Naive thymus-derived CD8-positive, alpha-beta T cell (primary cell): ENCODE measurements around the gene SSH3. TPM values are rescaled to one million over a fixed set of nuclear protein-coding genes. Genes with fewer than 3 reads are reported as not detected.

ENCODE experiments used
- ATAC-seq, 2 donors: fragments of 150-1000 bp; cut with Tn5 transposase in 1 of 2; sonication (Bioruptor Pico), chemical (Tn5 transposase) in 1 of 2; 1 replicate in 1 of 2; 2 replicates in 1 of 2; pipeline ENCODE4 v1.10.0; 2021; ENCODE audit warnings: mild to moderate bottlenecking in 2 of 2, moderate library complexity in 2 of 2
- POLR2A ChIA-PET: fragments of 350-600 bp; sonication (Branson Sonifier 250); formaldehyde crosslinking; loops from one replicate; lab custom pipeline; 2021; ENCODE audit warnings: antibody characterized with exemption; lab: Charles Lee
- DNase-seq, 10 donors: peaks; one replicate each; pipeline versions ENCODE4 v3.0.0 to v3.0.0-alpha.2; 2020 to 2022
- H3K27ac Mint-ChIP-seq, 10 donors: one replicate each; pipeline ENCODE4 v1.8.0; 2020 to 2022; ENCODE audit warnings: mild to moderate bottlenecking in 10 of 10, mixed read lengths in 10 of 10, moderate library complexity in 4 of 10, inconsistent platforms in 1 of 10
- H3K27me3 Mint-ChIP-seq, 5 donors: one replicate each; pipeline ENCODE4 v1.8.0; 2021 to 2022; ENCODE audit warnings: mixed read lengths in 5 of 5
- H3K36me3 Mint-ChIP-seq, 3 donors: one replicate each; pipeline ENCODE4 v1.8.0; 2020 to 2022; ENCODE audit warnings: mixed read lengths in 3 of 3, mild to moderate bottlenecking in 2 of 3, inconsistent platforms in 1 of 3
- H3K4me1 Mint-ChIP-seq, 4 donors: one replicate each; pipeline ENCODE4 v1.8.0; 2021 to 2022; ENCODE audit warnings: mixed read lengths in 4 of 4
- H3K4me3 Mint-ChIP-seq, 10 donors: one replicate each; pipeline ENCODE4 v1.8.0; 2020 to 2022; ENCODE audit warnings: mild to moderate bottlenecking in 10 of 10, mixed read lengths in 10 of 10, moderate library complexity in 6 of 10, inconsistent platforms in 1 of 10
- H3K9me3 Mint-ChIP-seq, 9 donors: one replicate each; pipeline ENCODE4 v1.8.0; 2020 to 2022; ENCODE audit warnings: mixed read lengths in 9 of 9, mild to moderate bottlenecking in 3 of 9, inconsistent platforms in 1 of 9, moderate library complexity in 1 of 9
- polyA plus RNA-seq, 3 donors: library from polyadenylated mRNA; unstranded; fragments of 300-500 nt; fragmentation: Illumina TruSeq; gene quantifications; one replicate each; pipeline ENCODE4 v1.2.3, GENCODE V29; 2021
- total RNA-seq, 8 experiments: library from RNA in 2 of 8; stranded (reverse) in 2 of 8; gene quantifications; one replicate each; pipeline ENCODE4 v1.2.3 and lab custom pipeline; 2021 to 2026

Gene SSH3
- total and polyA plus RNA-seq, 5 experiments from 2014 or later, result 1.7 to 25.3 (median 4.5) TPM

GRCh38 chr11:67282876-67283371 is 20.4 kb upstream of the SSH3 start:
- Mint-ChIP-seq H3K27me3 (no peaks in the 10 kb centered on the region), H3K4me1 (peaks cover 22 to 75% (median 62%) of the 10 kb centered on the region in 4 donors), H3K9me3 (no peaks in the 10 kb centered on the region), H3K4me3 (peak overlapping the region in 2 of 10 donors; percentile 30 to 45), H3K36me3 (peaks cover 0 to 70% (median 12%) of the 10 kb centered on the region in 3 donors), H3K27ac (peak overlapping the region in 7 of 10 donors; percentile 53 to 85 (median 78))
- ATAC-seq (no peak), DNase-seq (peak in 2 of 10 donors; percentile 3 to 47)
- POLR2A ChIA-PET, result interaction anchor here (0.6 to 49.2 kb wide), 6 partner anchors 5 to 155 kb away, joined by 3 to 2293 read pairs (median 4); partner anchors contain the start of genes ANKRD13D, GRK2, POLD4 and PTPRCAP

- no peaks in the 10 kb centered on the region for H3K27me3 Mint-ChIP-seq
- ATAC-seq, result no peak
- peak overlapping the region in 8 of 10 donors; percentile 7 to 86 (median 73) for H3K27ac Mint-ChIP-seq
- POLR2A ChIA-PET, result interaction anchor here (0.6 to 49.2 kb wide), 5 partner anchors 5 to 115 kb away, joined by 4 to 2293 read pairs (median 4); partner anchors contain the start of genes ANKRD13D, GRK2, POLD4 and SSH3
- H3K4me1 Mint-ChIP-seq, result peaks cover 24 to 73% (median 61%) of the 10 kb centered on the region in 4 donors
- H3K4me3 Mint-ChIP-seq, result no peak overlapping the region
- DNase-seq, result peak in 1 of 10 donors; percentile 2
- H3K36me3 Mint-ChIP-seq, result peaks cover 0 to 70% (median 12%) of the 10 kb centered on the region in 3 donors
- H3K9me3 Mint-ChIP-seq, result no peaks in the 10 kb centered on the region
Measured at GRCh38 chr11:67283481-67283963, 19.8 kb upstream of the SSH3 start.

- Mint-ChIP-seq H3K27ac (peak overlapping the region in 7 of 10 donors; percentile 71 to 100 (median 77)), H3K4me3 (peak overlapping the region in 4 of 10 donors; percentile 4 to 49 (median 28)), H3K27me3 (no peaks in the 10 kb centered on the region), H3K36me3 (peaks cover 0 to 56% (median 9%) of the 10 kb centered on the region in 3 donors), H3K9me3 (no peaks in the 10 kb centered on the region), H3K4me1 (peaks cover 20 to 62% (median 51%) of the 10 kb centered on the region in 4 donors)
- DNase-seq, result peak in 2 of 10 donors; percentile 33 to 69
- no peak for ATAC-seq
- POLR2A ChIA-PET, result interaction anchor here (35.0 to 49.2 kb wide), 2 partner anchors 7 to 14 kb away, joined by 2293 read pairs; partner anchors contain the start of genes ANKRD13D, GRK2 and SSH3
Measured at GRCh38 chr11:67284811-67285540, 18.4 kb upstream of the SSH3 start.

DNA sequence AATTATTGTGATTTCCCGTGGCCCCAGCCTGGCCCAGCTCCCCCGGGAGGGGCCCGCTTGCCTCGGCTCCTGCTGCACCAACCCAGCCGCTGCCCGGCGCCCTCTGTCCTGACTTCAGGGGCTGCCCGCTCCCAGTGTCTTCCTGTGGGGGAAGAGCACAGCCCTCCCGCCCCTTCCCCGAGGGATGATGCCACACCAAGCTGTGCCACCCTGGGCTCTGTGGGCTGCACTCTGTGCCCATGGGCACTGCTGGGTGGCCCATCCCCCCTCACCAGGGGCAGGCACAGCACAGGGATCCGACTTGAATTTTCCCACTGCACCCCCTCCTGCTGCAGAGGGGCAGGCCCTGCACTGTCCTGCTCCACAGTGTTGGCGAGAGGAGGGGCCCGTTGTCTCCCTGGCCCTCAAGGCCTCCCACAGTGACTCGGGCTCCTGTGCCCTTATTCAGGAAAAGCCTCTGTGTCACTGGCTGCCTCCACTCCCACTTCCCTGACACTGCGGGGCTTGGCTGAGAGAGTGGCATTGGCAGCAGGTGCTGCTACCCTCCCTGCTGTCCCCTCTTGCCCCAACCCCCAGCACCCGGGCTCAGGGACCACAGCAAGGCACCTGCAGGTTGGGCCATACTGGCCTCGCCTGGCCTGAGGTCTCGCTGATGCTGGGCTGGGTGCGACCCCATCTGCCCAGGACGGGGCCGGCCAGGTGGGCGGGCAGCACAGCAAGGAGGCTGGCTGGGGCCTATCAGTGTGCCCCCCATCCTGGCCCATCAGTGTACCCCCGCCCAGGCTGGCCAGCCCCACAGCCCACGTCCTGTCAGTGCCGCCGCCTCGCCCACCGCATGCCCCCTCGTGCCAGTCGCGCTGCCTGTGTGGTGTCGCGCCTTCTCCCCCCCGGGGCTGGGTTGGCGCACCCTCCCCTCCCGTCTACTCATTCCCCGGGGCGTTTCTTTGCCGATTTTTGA is 17.5 kb upstream of the SSH3 start:
- Mint-ChIP-seq H3K27me3 (no peaks in the 10 kb centered on the region), H3K4me3 (peak overlapping the region in 8 of 10 donors; percentile 28 to 90 (median 84)), H3K27ac (peak overlapping the region; percentile 97 to 100 (median 98)), H3K9me3 (no peaks in the 10 kb centered on the region), H3K36me3 (peaks cover 0 to 54% (median 6%) of the 10 kb centered on the region in 3 donors), H3K4me1 (peaks cover 18 to 63% (median 53%) of the 10 kb centered on the region in 4 donors)
- DNase-seq (peak in 6 of 10 donors; percentile 46 to 76 (median 52)), ATAC-seq (peak in 1 of 2 donors; percentile 10)
- POLR2A ChIA-PET, result interaction anchor here (0.7 to 49.2 kb wide), 5 partner anchors 7 to 670 kb away, joined by 3 to 2293 read pairs (median 4); partner anchors contain the start of genes ANKRD13D, GRK2 and SSH3

GRCh38 chr11:67286621-67287333 is 16.6 kb upstream of the SSH3 start:
- POLR2A ChIA-PET, result interaction anchor here (0.7 to 49.2 kb wide), 10 partner anchors 8 to 671 kb away, joined by 3 to 2293 read pairs (median 6); partner anchors contain the start of genes ANKRD13D, GRK2, POLD4 and SSH3
- Mint-ChIP-seq H3K4me3 (peak overlapping the region; percentile 78 to 90 (median 88)), H3K27me3 (no peaks in the 10 kb centered on the region), H3K9me3 (no peaks in the 10 kb centered on the region), H3K36me3 (peaks cover 0 to 60% (median 6%) of the 10 kb centered on the region in 3 donors), H3K27ac (peak overlapping the region; percentile 97 to 100 (median 98)), H3K4me1 (peaks cover 21 to 72% (median 57%) of the 10 kb centered on the region in 4 donors)
- peak in 2 of 10 donors; percentile 5 to 46 for DNase-seq
- ATAC-seq, result no peak

- Mint-ChIP-seq H3K4me1 (peaks cover 17 to 73% (median 57%) of the 10 kb centered on the region in 4 donors), H3K4me3 (peak overlapping the region; percentile 78 to 90 (median 88)), H3K27me3 (no peaks in the 10 kb centered on the region), H3K9me3 (no peaks in the 10 kb centered on the region), H3K36me3 (peaks cover 0 to 58% (median 4%) of the 10 kb centered on the region in 3 donors), H3K27ac (peak overlapping the region; percentile 97 to 100 (median 98))
- peak in 4 of 10 donors; percentile 11 to 58 (median 46) for DNase-seq
- POLR2A ChIA-PET, result interaction anchor here (0.6 to 49.2 kb wide), 19 partner anchors 9 to 197 kb away, joined by 3 to 2293 read pairs (median 7); partner anchors contain the start of genes AIP, ANKRD13D, CLCF1 and GRK2
- peak; percentile 9 to 11 for ATAC-seq
Measured at GRCh38 chr11:67287355-67288197, 15.8 kb upstream of the SSH3 start.

DNA sequence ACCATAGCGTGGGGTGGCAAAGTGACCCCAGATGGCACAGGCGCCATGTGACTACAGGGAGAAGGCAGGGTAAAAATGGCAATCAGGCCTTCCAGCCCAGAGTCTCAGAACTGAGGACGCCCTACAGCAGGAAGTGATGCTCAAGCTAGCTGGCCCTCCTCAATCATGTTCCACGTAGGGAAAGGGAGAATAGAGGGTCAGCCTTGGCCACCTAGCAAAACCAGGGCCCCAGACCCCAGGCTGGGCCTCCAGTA is 15.2 kb upstream of the SSH3 start:
- POLR2A ChIA-PET, result interaction anchor here (0.6 to 49.2 kb wide), 19 partner anchors 10 to 197 kb away, joined by 3 to 2293 read pairs (median 7); partner anchors contain the start of genes AIP, ANKRD13D, CLCF1 and GRK2
- peak overlapping the region; percentile 78 to 90 (median 88) for H3K4me3 Mint-ChIP-seq
- DNase-seq (no peak), ATAC-seq (peak in 1 of 2 donors; percentile 24)
- no peaks in the 10 kb centered on the region for H3K9me3 Mint-ChIP-seq
- H3K27me3 Mint-ChIP-seq, result no peaks in the 10 kb centered on the region
- H3K36me3 Mint-ChIP-seq, result peaks cover 0 to 58% (median 7%) of the 10 kb centered on the region in 3 donors
- H3K4me1 Mint-ChIP-seq, result peaks cover 22 to 74% (median 59%) of the 10 kb centered on the region in 4 donors
- H3K27ac Mint-ChIP-seq, result peak overlapping the region; percentile 97 to 100 (median 98)

DNA sequence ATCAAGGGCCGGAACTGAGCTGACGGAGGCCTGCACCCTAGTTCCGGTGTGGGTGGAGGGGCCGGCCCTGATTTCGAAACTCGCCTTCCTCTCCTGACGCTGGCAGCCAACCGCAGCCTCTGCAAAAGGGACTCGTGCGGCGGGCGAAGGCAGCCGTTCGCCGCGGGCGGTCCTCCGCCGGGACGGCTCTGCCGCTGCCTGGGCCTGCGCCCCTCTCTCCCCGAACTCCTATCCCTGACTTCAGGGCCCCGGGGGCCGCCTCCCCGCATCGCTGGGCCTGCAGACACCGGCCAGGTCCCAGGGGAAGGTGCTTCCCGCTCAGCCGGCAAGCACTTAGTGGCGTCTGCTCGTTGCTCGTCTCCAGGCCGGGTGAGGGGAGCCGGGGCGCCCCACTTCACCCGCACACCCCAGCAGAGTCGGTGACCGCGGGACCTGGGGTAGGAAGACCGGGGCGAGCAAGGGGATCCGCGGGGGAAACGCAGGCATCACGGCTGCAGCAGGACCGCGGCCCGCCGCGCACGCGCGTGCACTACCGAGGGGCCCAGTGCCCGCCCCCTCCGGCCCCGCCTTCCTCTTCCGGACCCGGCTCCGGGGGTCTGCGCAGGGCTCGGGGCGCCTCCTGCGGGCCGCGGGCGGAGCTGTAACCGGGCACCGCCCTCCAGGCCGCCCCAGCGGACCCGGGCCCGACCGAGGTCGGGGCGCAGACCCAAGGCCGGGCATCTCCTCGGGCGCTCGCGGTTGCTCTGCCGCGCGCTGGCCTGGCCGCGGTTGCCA is 14.7 kb upstream of the SSH3 start:
- Mint-ChIP-seq H3K9me3 (no peaks in the 10 kb centered on the region), H3K4me1 (peaks cover 24 to 76% (median 62%) of the 10 kb centered on the region in 4 donors), H3K4me3 (peak overlapping the region; percentile 78 to 90 (median 88)), H3K36me3 (peaks cover 0 to 54% (median 8%) of the 10 kb centered on the region in 3 donors), H3K27ac (peak overlapping the region; percentile 97 to 100 (median 98)), H3K27me3 (no peaks in the 10 kb centered on the region)
- ATAC-seq (peak; percentile 67 to 71), DNase-seq (peak; percentile 85 to 95 (median 94))
- POLR2A ChIA-PET, result interaction anchor here (0.6 to 49.2 kb wide), 19 partner anchors 10 to 196 kb away, joined by 3 to 2293 read pairs (median 7); partner anchors contain the start of genes AIP, ANKRD13D, CLCF1 and GRK2

DNA sequence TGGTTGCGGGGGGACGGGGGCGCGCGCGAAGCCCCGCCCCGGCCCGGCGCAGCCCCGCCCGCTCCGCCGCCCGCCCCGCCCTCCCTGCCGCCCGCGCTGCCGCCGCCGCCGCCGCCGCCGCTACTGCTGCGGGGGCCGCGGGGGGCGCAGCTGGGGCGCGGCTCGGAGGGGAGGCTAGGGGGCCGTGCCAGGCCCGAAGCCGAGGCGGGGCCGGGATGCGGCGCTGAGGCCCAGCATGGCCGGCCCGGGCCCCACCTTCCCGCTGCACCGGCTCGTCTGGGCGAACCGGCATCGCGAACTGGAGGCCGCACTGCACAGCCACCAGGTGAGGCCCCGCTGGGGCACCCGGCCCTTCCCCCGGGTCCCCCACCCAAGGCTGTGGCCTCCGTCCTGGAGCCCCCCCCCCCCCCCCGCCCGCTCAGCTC is 14.1 kb upstream of the SSH3 start, which contains the start of gene ANKRD13D:
Gene ANKRD13D, plus strand, starts transcription at position 78 of the 425 bp plus-strand sequence. Its CDS starts 158 bp downstream, at position 236.
- H3K27ac Mint-ChIP-seq, result peak within 1 kb of the TSS; percentile 97 to 100 (median 98)
- peak; percentile 44 to 46 for ATAC-seq
- H3K4me1 Mint-ChIP-seq, result peaks cover 24 to 77% (median 62%) of the 10 kb centered on the region in 4 donors
- no peaks in the 10 kb centered on the region for H3K9me3 Mint-ChIP-seq
- DNase-seq, result peak in 2 of 10 donors; percentile 73
- H3K36me3 Mint-ChIP-seq, result peaks cover 0 to 54% (median 9%) of the 10 kb centered on the region in 3 donors
- POLR2A ChIA-PET, result interaction anchor here (1.1 to 49.2 kb wide), 14 partner anchors 10 to 194 kb away, joined by 3 to 2293 read pairs (median 10); partner anchors contain the start of genes AIP, ANKRD13D, GRK2 and KDM2A
- H3K4me3 Mint-ChIP-seq, result peak within 1 kb of the TSS; percentile 87 to 93 (median 90)
- H3K27me3 Mint-ChIP-seq, result no peaks in the 10 kb centered on the region
